Mesenchymal stem cell (in vitro differentiated cells and primary cell): Measurements from ENCODE around the gene SERINC3.

Source experiments
- DNase-seq: peaks from one replicate; pipeline ENCODE4 v3.0.0-alpha.2; 2013
- H2AFZ ChIP-seq: one replicate; pipeline ENCODE4 v1.6.1; 2013; ENCODE audit warnings: low read depth, mild to moderate bottlenecking, control low read depth, inconsistent platforms, low read length, moderate library complexity
- H2AK5ac ChIP-seq: 2 replicates; pipeline ENCODE4 v1.6.1; 2013; ENCODE audit warnings: low read length, moderate library complexity, mild to moderate bottlenecking, inconsistent platforms; ENCODE audit not compliant: severe bottlenecking
- H2BK120ac ChIP-seq: one replicate; pipeline ENCODE4 v1.6.1; 2013; ENCODE audit warnings: low read depth, mild to moderate bottlenecking, inconsistent platforms, low read length, moderate library complexity
- H2BK12ac ChIP-seq, 2 experiments: one replicate each; pipeline ENCODE4 v1.6.1; 2013; ENCODE audit warnings: inconsistent platforms in 2 of 2, low read length in 2 of 2, mild to moderate bottlenecking in 2 of 2, moderate library complexity in 2 of 2, control low read depth in 1 of 2
- H2BK15ac ChIP-seq: one replicate; pipeline ENCODE4 v1.6.1; 2013; ENCODE audit warnings: mild to moderate bottlenecking, low read depth, inconsistent platforms; ENCODE audit not compliant: poor library complexity, severe bottlenecking
- H2BK5ac ChIP-seq: 2 replicates; pipeline ENCODE4 v1.6.1; 2013; ENCODE audit warnings: low read depth, mild to moderate bottlenecking, low read length, control low read depth, inconsistent platforms; ENCODE audit not compliant: poor library complexity, severe bottlenecking
- H3K14ac ChIP-seq, 2 experiments: one replicate each; pipeline ENCODE4 v1.6.1; 2013; ENCODE audit warnings: inconsistent platforms in 2 of 2, low read length in 2 of 2, control low read depth in 1 of 2, mild to moderate bottlenecking in 1 of 2, moderate library complexity in 1 of 2
- H3K18ac ChIP-seq, 2 experiments: one replicate each; pipeline ENCODE4 v1.6.1; 2013; ENCODE audit warnings: inconsistent platforms in 2 of 2, low read length in 2 of 2, control low read depth in 1 of 2, low read depth in 1 of 2, mild to moderate bottlenecking in 1 of 2
- H3K23ac ChIP-seq, 2 experiments: one replicate each; pipeline ENCODE4 v1.6.1; 2013; ENCODE audit warnings: inconsistent platforms in 2 of 2, low read length in 2 of 2, mild to moderate bottlenecking in 2 of 2, moderate library complexity in 2 of 2, control low read depth in 1 of 2
- H3K27ac ChIP-seq: 2 replicates; pipeline ENCODE4 v1.5.1; 2013; ENCODE audit warnings: mild to moderate bottlenecking, moderate library complexity, low read length, control low read depth, inconsistent platforms; ENCODE audit not compliant: poor library complexity, severe bottlenecking
- H3K27me3 ChIP-seq, 2 experiments: 2 replicates each; pipeline versions ENCODE4 v1.6.1 to v1.7.0; 2013; ENCODE audit warnings: low read length in 2 of 2, mild to moderate bottlenecking in 2 of 2, moderate library complexity in 2 of 2, control low read depth in 1 of 2, inconsistent platforms in 1 of 2; ENCODE audit not compliant: control insufficient read depth in 1 of 2, insufficient read depth in 1 of 2
- H3K36me3 ChIP-seq, 2 experiments: 2 replicates each; pipeline versions ENCODE4 v1.6.1 to v1.7.0; 2013; ENCODE audit warnings: low read length in 2 of 2, control low read depth in 1 of 2, inconsistent platforms in 1 of 2, low read depth in 1 of 2, mild to moderate bottlenecking in 1 of 2; ENCODE audit not compliant: insufficient read depth in 2 of 2, control insufficient read depth in 1 of 2
- H3K4ac ChIP-seq, 2 experiments: one replicate each; pipeline ENCODE4 v1.6.1; 2013; ENCODE audit warnings: inconsistent platforms in 2 of 2, low read length in 2 of 2, mild to moderate bottlenecking in 2 of 2, moderate library complexity in 2 of 2, control low read depth in 1 of 2, low read depth in 1 of 2
- H3K4me1 ChIP-seq: 2 replicates; pipeline ENCODE4 v1.6.1; 2013; ENCODE audit warnings: low read depth, low read length, control low read depth; ENCODE audit not compliant: control insufficient read depth, insufficient read depth
- H3K4me2 ChIP-seq: 2 replicates; pipeline ENCODE4 v1.6.1; 2013; ENCODE audit warnings: low read length, mild to moderate bottlenecking, inconsistent platforms; ENCODE audit not compliant: poor library complexity, severe bottlenecking
- H3K4me3 ChIP-seq, 2 experiments: 2 replicates each; pipeline versions ENCODE4 v1.5.1 to v1.7.0; 2013; ENCODE audit warnings: low read length in 2 of 2, mild to moderate bottlenecking in 2 of 2, control low read depth in 1 of 2, low read depth in 1 of 2; ENCODE audit not compliant: insufficient read depth in 1 of 2
- H3K79me1 ChIP-seq: replicated peaks from 2 replicates; pipeline ENCODE4 v1.6.1; 2013; ENCODE audit warnings: mild to moderate bottlenecking, control low read depth, low read length, inconsistent platforms; ENCODE audit not compliant: poor library complexity, severe bottlenecking
- H3K9ac ChIP-seq: 2 replicates; pipeline ENCODE4 v1.7.0; 2013; ENCODE audit warnings: mild to moderate bottlenecking, low read length, moderate library complexity
- H3K9me3 ChIP-seq: 2 replicates; pipeline ENCODE4 v1.7.0; 2013; ENCODE audit warnings: mild to moderate bottlenecking, low read length; ENCODE audit not compliant: control insufficient read depth
- H4K8ac ChIP-seq: one replicate; pipeline ENCODE4 v1.6.1; 2013; ENCODE audit warnings: inconsistent platforms, mild to moderate bottlenecking, low read length, moderate library complexity
- H4K91ac ChIP-seq: one replicate; pipeline ENCODE4 v1.6.1; 2013; ENCODE audit warnings: mild to moderate bottlenecking, low read length, inconsistent platforms
- WGBS: methylation state at CpG from one replicate; pipeline ENCODE4 v1.1.7; 2013; ENCODE audit warnings: mixed read lengths; 5-methylcytosine and 5-hydroxymethylcytosine counted together

The SERINC3 gene

GRCh38 chr20:44481719-44482416 is 40.0 kb downstream of the SERINC3 start:
- Histone ChIP-seq H3K36me3 (peaks cover 21 to 61% of the 10 kb centered on the region in 2 experiments), H3K23ac (no peak overlapping the region), H2BK15ac (no peak overlapping the region), H2BK120ac (no peak overlapping the region), H3K4ac (no peak overlapping the region), H2AK5ac (no peak overlapping the region), H3K14ac (no peak overlapping the region), H3K4me1 (no peaks in the 10 kb centered on the region), H4K8ac (no peak overlapping the region), H2AFZ (no peak overlapping the region), H2BK5ac (no peak overlapping the region), H3K27me3 (no peaks in the 10 kb centered on the region), H3K18ac (no peak overlapping the region), H3K79me1 (peaks cover 20% of the 10 kb centered on the region), H3K4me3 (no peak overlapping the region), H2BK12ac (no peak overlapping the region), H4K91ac (no peak overlapping the region), H3K9me3 (no peaks in the 10 kb centered on the region), H3K27ac (no peak overlapping the region), H3K4me2 (no peak overlapping the region), H3K9ac (no peak overlapping the region)
- DNase-seq = no peak
- WGBS = 98% methylated on average over 4 of the region's 6 CpGs

GRCh38 chr20:44480097-44480496 is 41.8 kb downstream of the SERINC3 start:
- 97% methylated on average over 18 of the region's 18 CpGs for WGBS
- no peak overlapping the region for H2BK12ac ChIP-seq
- no peak overlapping the region for H2BK15ac ChIP-seq
- peaks cover 31% of the 10 kb centered on the region for H3K79me1 ChIP-seq
- H3K27me3 ChIP-seq = no peaks in the 10 kb centered on the region
- H3K4ac ChIP-seq = no peak overlapping the region
- no peak overlapping the region for H2BK120ac ChIP-seq
- no peaks in the 10 kb centered on the region for H3K9me3 ChIP-seq
- DNase-seq = no peak
- H3K27ac ChIP-seq = no peak overlapping the region
- H2AFZ ChIP-seq = no peak overlapping the region
- no peak overlapping the region for H4K8ac ChIP-seq
- H4K91ac ChIP-seq = no peak overlapping the region
- H3K18ac ChIP-seq = no peak overlapping the region
- no peak overlapping the region for H3K23ac ChIP-seq
- no peak overlapping the region for H3K14ac ChIP-seq
- H3K36me3 ChIP-seq = peaks cover 21 to 45% of the 10 kb centered on the region in 2 experiments
- H3K4me2 ChIP-seq = no peak overlapping the region
- H3K4me1 ChIP-seq = peaks cover 4% of the 10 kb centered on the region
- no peak overlapping the region for H3K9ac ChIP-seq
- H2AK5ac ChIP-seq = no peak overlapping the region
- no peak overlapping the region for H3K4me3 ChIP-seq
- no peak overlapping the region for H2BK5ac ChIP-seq

GRCh38 chr20:44479643-44480042 is 42.2 kb downstream of the SERINC3 start:
- no peak for DNase-seq
- Histone ChIP-seq H4K91ac (no peak overlapping the region), H2AFZ (no peak overlapping the region), H3K79me1 (peaks cover 31% of the 10 kb centered on the region), H2BK120ac (no peak overlapping the region), H3K14ac (no peak overlapping the region), H3K18ac (no peak overlapping the region), H3K4ac (no peak overlapping the region), H3K23ac (no peak overlapping the region), H3K9me3 (no peaks in the 10 kb centered on the region), H3K4me1 (peaks cover 4% of the 10 kb centered on the region), H3K27me3 (no peaks in the 10 kb centered on the region), H3K4me3 (no peak overlapping the region), H2BK5ac (no peak overlapping the region), H2BK12ac (no peak overlapping the region), H3K27ac (no peak overlapping the region), H2BK15ac (no peak overlapping the region), H3K36me3 (peaks cover 21 to 44% of the 10 kb centered on the region in 2 experiments), H3K9ac (no peak overlapping the region), H4K8ac (no peak overlapping the region), H2AK5ac (no peak overlapping the region), H3K4me2 (no peak overlapping the region)
- WGBS = 92% methylated on average over 5 of the region's 5 CpGs

- H3K4me2 ChIP-seq = no peak overlapping the region
- peaks cover 4% of the 10 kb centered on the region for H3K4me1 ChIP-seq
- H2AK5ac ChIP-seq = no peak overlapping the region
- H3K27me3 ChIP-seq = no peaks in the 10 kb centered on the region
- 91% methylated on average over 4 of the region's 6 CpGs for WGBS
- H3K9me3 ChIP-seq = no peaks in the 10 kb centered on the region
- H3K79me1 ChIP-seq = peaks cover 29% of the 10 kb centered on the region
- H2BK15ac ChIP-seq = no peak overlapping the region
- H2BK5ac ChIP-seq = no peak overlapping the region
- H3K14ac ChIP-seq = no peak overlapping the region
- H3K27ac ChIP-seq = no peak overlapping the region
- H3K9ac ChIP-seq = no peak overlapping the region
- H2AFZ ChIP-seq = no peak overlapping the region
- no peak for DNase-seq
- H3K36me3 ChIP-seq = peaks cover 19 to 29% of the 10 kb centered on the region in 2 experiments
- H4K8ac ChIP-seq = no peak overlapping the region
- H3K23ac ChIP-seq = peak overlapping the region in 1 of 2 experiments; percentile 34
- H3K4ac ChIP-seq = peak overlapping the region in 1 of 2 experiments; percentile 35
- H3K4me3 ChIP-seq = no peak overlapping the region
- H2BK12ac ChIP-seq = peak overlapping the region in 1 of 2 experiments; percentile 43
- no peak overlapping the region for H3K18ac ChIP-seq
- no peak overlapping the region for H4K91ac ChIP-seq
- no peak overlapping the region for H2BK120ac ChIP-seq
Observed at GRCh38 chr20:44478206-44478605, 43.7 kb downstream of the SERINC3 start.
